Naive B cell (primary cell): ENCODE data around the gene SCAMP1. TPM values are rescaled to one million over a fixed set of nuclear protein-coding genes. Genes with fewer than 3 reads are reported as not detected.
"Not testable (repeated sequence)": the region's sequence is repeated elsewhere in the genome, so short reads cannot be mapped to it uniquely, and the experiment has no call there.

ENCODE experiments used
- ATAC-seq, 2 donors: fragments of 150-1000 bp; cut with Tn5 transposase; 2 replicates each; pipeline ENCODE4 v1.10.0; 2021; ENCODE audit warnings: low read depth in 2 of 2, mild to moderate bottlenecking in 2 of 2, moderate library complexity in 2 of 2
- DNase-seq: peaks from one replicate; pipeline ENCODE4 v3.0.0; 2022
- H3K27ac Mint-ChIP-seq, 6 donors: one replicate each; pipeline ENCODE4 v1.8.0; 2020 to 2022; ENCODE audit warnings: mild to moderate bottlenecking in 6 of 6, mixed read lengths in 6 of 6, moderate library complexity in 5 of 6, inconsistent platforms in 2 of 6
- H3K27me3 Mint-ChIP-seq, 3 donors: one replicate each; pipeline ENCODE4 v1.8.0; 2021 to 2022; ENCODE audit warnings: mixed read lengths in 3 of 3, mild to moderate bottlenecking in 1 of 3
- H3K36me3 Mint-ChIP-seq, 2 donors: one replicate each; pipeline ENCODE4 v1.8.0; 2020 to 2022; ENCODE audit warnings: mixed read lengths in 2 of 2, inconsistent platforms in 1 of 2, mild to moderate bottlenecking in 1 of 2
- H3K4me1 Mint-ChIP-seq, 3 donors: one replicate each; pipeline ENCODE4 v1.8.0; 2020 to 2022; ENCODE audit warnings: mixed read lengths in 3 of 3, inconsistent platforms in 1 of 3, mild to moderate bottlenecking in 1 of 3, moderate library complexity in 1 of 3
- H3K4me3 Mint-ChIP-seq, 8 donors: one replicate each; pipeline ENCODE4 v1.8.0; 2020 to 2022; ENCODE audit warnings: mild to moderate bottlenecking in 8 of 8, mixed read lengths in 8 of 8, moderate library complexity in 8 of 8, inconsistent platforms in 2 of 8
- H3K9me3 Mint-ChIP-seq, 7 donors: one replicate each; pipeline ENCODE4 v1.8.0; 2020 to 2022; ENCODE audit warnings: mixed read lengths in 7 of 7, mild to moderate bottlenecking in 5 of 7, inconsistent platforms in 2 of 7, moderate library complexity in 1 of 7
- polyA plus RNA-seq, 6 donors: library from polyadenylated mRNA; unstranded; fragments of 300-500 nt; fragmentation: Illumina TruSeq; gene quantifications; one replicate each; pipeline ENCODE4 v1.2.3, GENCODE V29; 2021; ENCODE audit warnings: low read depth in 6 of 6

SCAMP1 gene
- polyA plus RNA-seq, 6 donors from 2014 or later = 25.8 to 36.2 (median 32.2) TPM

GRCh38 chr5:78339617-78340436, 20.6 kb upstream of the SCAMP1 start:
- H3K9me3 Mint-ChIP-seq = peaks cover 6 to 26% (median 20%) of the 10 kb centered on the region in 7 donors

GRCh38 chr5:78341440-78341839, 19.0 kb upstream of the SCAMP1 start:
- DNase-seq = no peak
- H3K4me1 Mint-ChIP-seq = no peaks in the 10 kb centered on the region
- H3K36me3 Mint-ChIP-seq = peaks cover 8 to 11% of the 10 kb centered on the region in 2 donors
- no peak overlapping the region for H3K27ac Mint-ChIP-seq
- peaks cover 0 to 16% (median 13%) of the 10 kb centered on the region in 3 donors for H3K27me3 Mint-ChIP-seq
- H3K9me3 Mint-ChIP-seq = peaks cover 6 to 22% (median 17%) of the 10 kb centered on the region in 7 donors
- ATAC-seq = no peak
- H3K4me3 Mint-ChIP-seq = no peak overlapping the region

More at GRCh38 chr5:78339617-78340436, 20.6 kb upstream of the SCAMP1 start:
- Mint-ChIP-seq H3K27me3 (peaks cover 0 to 24% (median 8%) of the 10 kb centered on the region in 3 donors), H3K4me1 (no peaks in the 10 kb centered on the region), H3K27ac (no peak overlapping the region), H3K4me3 (no peak overlapping the region), H3K36me3 (peaks cover 11 to 12% of the 10 kb centered on the region in 2 donors)
- no peak for DNase-seq
- no peak for ATAC-seq

GRCh38 chr5:78345485-78345884, 14.9 kb upstream of the SCAMP1 start:
- DNase-seq = no peak
- no peaks in the 10 kb centered on the region for H3K9me3 Mint-ChIP-seq
- no peak for ATAC-seq
- peaks cover 0 to 8% (median 6%) of the 10 kb centered on the region in 3 donors for H3K27me3 Mint-ChIP-seq
- no peaks in the 10 kb centered on the region for H3K4me1 Mint-ChIP-seq
- H3K36me3 Mint-ChIP-seq = no peaks in the 10 kb centered on the region
- peak overlapping the region in 1 of 8 donors; percentile 1 for H3K4me3 Mint-ChIP-seq
- H3K27ac Mint-ChIP-seq = peak overlapping the region in 2 of 6 donors; percentile 49 to 53

- Mint-ChIP-seq H3K4me3 (no peak overlapping the region), H3K4me1 (peaks cover under 1 to 8% (median 7%) of the 10 kb centered on the region in 3 donors), H3K27ac (peak overlapping the region in 1 of 6 donors; percentile 41), H3K27me3 (no peaks in the 10 kb centered on the region), H3K9me3 (peaks cover 0 to 5% (median 0%) of the 10 kb centered on the region in 7 donors), H3K36me3 (no peaks in the 10 kb centered on the region)
- no peak for ATAC-seq
- DNase-seq = no peak
These were observed 6.9 kb upstream of the SCAMP1 start for GRCh38 chr5:78353520-78353919.

GRCh38 chr5:78354066-78354670, 6.2 kb upstream of the SCAMP1 start:
- ATAC-seq = no peak

GRCh38 chr5:78355561-78355960, 4.9 kb upstream of the SCAMP1 start:
- H3K27ac Mint-ChIP-seq = peak overlapping the region in 1 of 6 donors; percentile 70
- peaks cover 0 to 5% (median 0%) of the 10 kb centered on the region in 7 donors for H3K9me3 Mint-ChIP-seq
- H3K36me3 Mint-ChIP-seq = no peaks in the 10 kb centered on the region
- H3K27me3 Mint-ChIP-seq = no peaks in the 10 kb centered on the region
- no peak overlapping the region for H3K4me3 Mint-ChIP-seq
- ATAC-seq (no peak), DNase-seq (no peak)
- peaks cover 15 to 24% (median 17%) of the 10 kb centered on the region in 3 donors for H3K4me1 Mint-ChIP-seq

More at GRCh38 chr5:78354066-78354670, 6.2 kb upstream of the SCAMP1 start:
- DNase-seq = no peak
- no peaks in the 10 kb centered on the region for H3K27me3 Mint-ChIP-seq
- no peaks in the 10 kb centered on the region for H3K36me3 Mint-ChIP-seq
- peak overlapping the region in 1 of 8 donors; percentile 26 for H3K4me3 Mint-ChIP-seq
- peaks cover 7 to 14% (median 14%) of the 10 kb centered on the region in 3 donors for H3K4me1 Mint-ChIP-seq
- peaks cover 0 to 5% (median 0%) of the 10 kb centered on the region in 7 donors for H3K9me3 Mint-ChIP-seq
- H3K27ac Mint-ChIP-seq = peak overlapping the region in 2 of 6 donors; percentile 16 to 83

- ATAC-seq, H3K27me3 Mint-ChIP-seq, DNase-seq, H3K36me3 Mint-ChIP-seq, H3K9me3 Mint-ChIP-seq: not testable (repeated sequence)
- Mint-ChIP-seq H3K27ac (peak overlapping the region; percentile 89 to 97 (median 94)), H3K4me1 (peaks cover 31 to 44% (median 32%) of the 10 kb centered on the region in 3 donors), H3K4me3 (peak overlapping the region; percentile 89 to 100 (median 97))
These were observed 974 bp upstream of the SCAMP1 start for GRCh38 chr5:78359455-78359830.

GRCh38 chr5:78360674-78360923, 182 bp downstream of the SCAMP1 start:
- peak in 1 of 2 donors; percentile 1 for ATAC-seq
- H3K27me3 Mint-ChIP-seq = no peaks in the 10 kb centered on the region
- H3K36me3 Mint-ChIP-seq = no peaks in the 10 kb centered on the region
- H3K4me3 Mint-ChIP-seq = peak overlapping the region; percentile 89 to 100 (median 97)
- no peak for DNase-seq
- peaks cover 31 to 44% (median 32%) of the 10 kb centered on the region in 3 donors for H3K4me1 Mint-ChIP-seq
- H3K27ac Mint-ChIP-seq = peak overlapping the region; percentile 36 to 96 (median 89)
- H3K9me3 Mint-ChIP-seq = no peaks in the 10 kb centered on the region

GRCh38 chr5:78360924-78361630, 660 bp downstream of the SCAMP1 start:
- no peaks in the 10 kb centered on the region for H3K9me3 Mint-ChIP-seq

GRCh38 chr5:78361631-78361993, 1.2 kb downstream of the SCAMP1 start:
- H3K36me3 Mint-ChIP-seq = no peaks in the 10 kb centered on the region
- ATAC-seq (no peak), DNase-seq (peak; percentile 36)
- H3K27me3 Mint-ChIP-seq = no peaks in the 10 kb centered on the region
- H3K27ac Mint-ChIP-seq = peak overlapping the region; percentile 44 to 96 (median 90)
- H3K9me3 Mint-ChIP-seq = no peaks in the 10 kb centered on the region
- peak overlapping the region; percentile 89 to 100 (median 97) for H3K4me3 Mint-ChIP-seq
- peaks cover 31 to 44% (median 32%) of the 10 kb centered on the region in 3 donors for H3K4me1 Mint-ChIP-seq

More at GRCh38 chr5:78360924-78361630, 660 bp downstream of the SCAMP1 start:
- H3K4me1 Mint-ChIP-seq = peaks cover 31 to 44% (median 32%) of the 10 kb centered on the region in 3 donors
- H3K36me3 Mint-ChIP-seq = no peaks in the 10 kb centered on the region
- H3K27me3 Mint-ChIP-seq = no peaks in the 10 kb centered on the region
- peak overlapping the region; percentile 57 to 96 (median 90) for H3K27ac Mint-ChIP-seq
- peak overlapping the region; percentile 89 to 100 (median 97) for H3K4me3 Mint-ChIP-seq
- DNase-seq (peak; percentile 66), ATAC-seq (peak; percentile 41 to 51)

- no peaks in the 10 kb centered on the region for H3K36me3 Mint-ChIP-seq
- no peaks in the 10 kb centered on the region for H3K27me3 Mint-ChIP-seq
- no peak for ATAC-seq
- H3K27ac Mint-ChIP-seq = peak overlapping the region in 1 of 6 donors; percentile 63
- peak overlapping the region in 7 of 8 donors; percentile 10 to 100 (median 97) for H3K4me3 Mint-ChIP-seq
- no peak for DNase-seq
- H3K4me1 Mint-ChIP-seq = peaks cover 28 to 43% (median 32%) of the 10 kb centered on the region in 3 donors
- H3K9me3 Mint-ChIP-seq = no peaks in the 10 kb centered on the region
These were observed 1.8 kb downstream of the SCAMP1 start for GRCh38 chr5:78362220-78362619.

GRCh38 chr5:78364005-78364404, 3.6 kb downstream of the SCAMP1 start:
- Mint-ChIP-seq H3K9me3 (no peaks in the 10 kb centered on the region), H3K4me1 (peaks cover 26 to 42% (median 27%) of the 10 kb centered on the region in 3 donors), H3K27ac (no peak overlapping the region), H3K27me3 (no peaks in the 10 kb centered on the region), H3K4me3 (peak overlapping the region in 1 of 8 donors; percentile 100), H3K36me3 (no peaks in the 10 kb centered on the region)
- DNase-seq (no peak), ATAC-seq (no peak)

GRCh38 chr5:78367318-78367991, 7.0 kb downstream of the SCAMP1 start:
- Mint-ChIP-seq H3K27ac (no peak overlapping the region), H3K36me3 (no peaks in the 10 kb centered on the region), H3K4me1 (peaks cover 15 to 33% (median 22%) of the 10 kb centered on the region in 3 donors), H3K4me3 (no peak overlapping the region), H3K27me3 (no peaks in the 10 kb centered on the region), H3K9me3 (no peaks in the 10 kb centered on the region)
- no peak for ATAC-seq
- no peak for DNase-seq
